Osteocyte (in vitro differentiated cells): Measurements from ENCODE around the gene PI4KA. TPM values are rescaled to one million over a fixed set of nuclear protein-coding genes. Genes with fewer than 3 reads are reported as not detected.

Source experiments
- DNase-seq: peaks from one replicate; pipeline ENCODE4 v3.0.0; 2021; ENCODE audit warnings: mixed read lengths; ENCODE audit not compliant: unreplicated experiment; ENCODE audit errors: extremely low spot score
- H3K27ac Mint-ChIP-seq: one replicate; pipeline ENCODE4 v1.8.0; 2021; ENCODE audit warnings: mild to moderate bottlenecking, mixed read lengths; ENCODE audit not compliant: unreplicated experiment
- H3K27me3 Mint-ChIP-seq: one replicate; pipeline ENCODE4 v1.8.0; 2021; ENCODE audit warnings: mixed read lengths; ENCODE audit not compliant: unreplicated experiment
- H3K36me3 Mint-ChIP-seq: one replicate; pipeline ENCODE4 v1.8.0; 2021; ENCODE audit warnings: mixed read lengths; ENCODE audit not compliant: unreplicated experiment
- H3K4me1 Mint-ChIP-seq: one replicate; pipeline ENCODE4 v1.8.0; 2021; ENCODE audit warnings: mixed read lengths; ENCODE audit not compliant: unreplicated experiment
- H3K4me3 Mint-ChIP-seq: one replicate; pipeline ENCODE4 v1.8.0; 2021; ENCODE audit warnings: mild to moderate bottlenecking, moderate library complexity, mixed read lengths; ENCODE audit not compliant: unreplicated experiment
- H3K9me3 Mint-ChIP-seq: one replicate; pipeline ENCODE4 v1.8.0; 2021; ENCODE audit warnings: mixed read lengths; ENCODE audit not compliant: unreplicated experiment
- total RNA-seq: library from RNA; stranded (reverse); gene quantifications from 2 replicates; pipeline ENCODE4 v1.2.1, GENCODE V29; 2021
- TF ChIP-seq, protein P1 (sequence below): fragments of 200-600 bp; sonication (generic); IDR thresholded peaks from 2 replicates; pipeline ENCODE4 v1.5.0; 2021; ENCODE audit warnings: antibody characterized with exemption, mild to moderate bottlenecking, moderate library complexity

The PI4KA gene
- total RNA-seq, 1 donor from 2014 or later, result 108 TPM

DNA sequence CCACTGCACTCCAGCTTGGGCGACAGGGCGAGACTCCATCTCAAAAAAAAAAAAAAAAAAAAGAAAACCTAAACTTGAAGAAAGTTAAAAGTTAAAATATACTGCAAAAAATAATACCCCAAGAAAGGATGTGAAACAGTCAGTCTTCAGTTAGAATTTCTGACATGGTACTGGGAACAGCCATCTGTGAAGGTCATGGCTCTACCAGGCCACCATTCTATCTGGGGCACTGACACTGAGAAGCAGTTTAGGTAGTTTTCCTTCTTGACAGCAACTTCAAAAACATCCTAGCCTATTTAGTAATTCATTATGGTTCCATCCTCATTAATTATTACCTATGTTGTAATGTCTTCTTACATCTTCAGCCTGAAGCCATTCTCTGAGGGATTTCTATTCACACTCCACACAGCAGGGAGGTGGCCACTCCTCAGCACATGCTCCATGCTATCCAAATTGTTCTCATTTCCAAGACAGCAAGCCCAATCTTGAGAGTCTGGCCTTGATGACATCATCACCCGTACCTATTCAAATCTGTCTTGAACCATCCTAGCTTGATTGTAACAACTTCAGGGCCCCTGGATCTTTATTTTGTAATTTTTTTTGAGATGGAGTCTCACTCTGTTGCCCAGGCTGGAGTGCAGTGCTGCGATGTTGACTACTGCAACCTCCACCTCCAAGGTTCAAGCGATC is 46.5 kb downstream of the PI4KA start:
- H3K9me3 Mint-ChIP-seq, result no peaks in the 10 kb centered on the region
- no peaks in the 10 kb centered on the region for H3K27me3 Mint-ChIP-seq
- TF ChIP-seq, protein P1, sequence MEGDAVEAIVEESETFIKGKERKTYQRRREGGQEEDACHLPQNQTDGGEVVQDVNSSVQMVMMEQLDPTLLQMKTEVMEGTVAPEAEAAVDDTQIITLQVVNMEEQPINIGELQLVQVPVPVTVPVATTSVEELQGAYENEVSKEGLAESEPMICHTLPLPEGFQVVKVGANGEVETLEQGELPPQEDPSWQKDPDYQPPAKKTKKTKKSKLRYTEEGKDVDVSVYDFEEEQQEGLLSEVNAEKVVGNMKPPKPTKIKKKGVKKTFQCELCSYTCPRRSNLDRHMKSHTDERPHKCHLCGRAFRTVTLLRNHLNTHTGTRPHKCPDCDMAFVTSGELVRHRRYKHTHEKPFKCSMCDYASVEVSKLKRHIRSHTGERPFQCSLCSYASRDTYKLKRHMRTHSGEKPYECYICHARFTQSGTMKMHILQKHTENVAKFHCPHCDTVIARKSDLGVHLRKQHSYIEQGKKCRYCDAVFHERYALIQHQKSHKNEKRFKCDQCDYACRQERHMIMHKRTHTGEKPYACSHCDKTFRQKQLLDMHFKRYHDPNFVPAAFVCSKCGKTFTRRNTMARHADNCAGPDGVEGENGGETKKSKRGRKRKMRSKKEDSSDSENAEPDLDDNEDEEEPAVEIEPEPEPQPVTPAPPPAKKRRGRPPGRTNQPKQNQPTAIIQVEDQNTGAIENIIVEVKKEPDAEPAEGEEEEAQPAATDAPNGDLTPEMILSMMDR, result no peak
- H3K36me3 Mint-ChIP-seq, result peaks cover 60% of the 10 kb centered on the region
- no peak for DNase-seq
- no peak overlapping the region for H3K4me3 Mint-ChIP-seq
- H3K4me1 Mint-ChIP-seq, result peaks cover 9% of the 10 kb centered on the region
- H3K27ac Mint-ChIP-seq, result no peak overlapping the region

GRCh38 chr22:20811171-20811570 is 47.4 kb downstream of the PI4KA start:
- DNase-seq, result no peak
- Mint-ChIP-seq H3K4me1 (peaks cover 10% of the 10 kb centered on the region), H3K27ac (no peak overlapping the region), H3K4me3 (no peak overlapping the region), H3K36me3 (peaks cover 58% of the 10 kb centered on the region), H3K9me3 (no peaks in the 10 kb centered on the region), H3K27me3 (no peaks in the 10 kb centered on the region)
- TF ChIP-seq, protein P1, result no peak

DNA sequence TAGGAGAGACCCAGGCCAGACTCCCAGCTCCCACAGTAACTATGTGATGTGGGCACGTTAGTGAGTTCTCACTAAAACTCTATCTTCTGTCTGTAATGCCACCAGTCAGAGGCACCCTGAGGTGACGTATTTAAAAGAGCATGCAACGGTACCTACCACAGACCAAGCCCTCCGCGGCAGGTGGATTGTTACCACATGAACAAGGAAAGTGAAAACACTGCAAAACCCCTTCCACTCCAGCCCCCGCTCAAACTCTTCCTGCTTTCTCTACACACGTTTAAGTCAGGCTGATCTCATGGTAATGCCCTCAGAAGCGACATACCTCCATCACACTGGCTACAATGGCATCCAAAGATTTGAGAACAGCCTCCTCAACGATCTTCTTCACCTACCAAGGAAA is 48.0 kb downstream of the PI4KA start:
- Mint-ChIP-seq H3K4me3 (no peak overlapping the region), H3K36me3 (peaks cover 60% of the 10 kb centered on the region), H3K9me3 (no peaks in the 10 kb centered on the region), H3K27ac (no peak overlapping the region), H3K4me1 (peaks cover 15% of the 10 kb centered on the region), H3K27me3 (no peaks in the 10 kb centered on the region)
- DNase-seq, result no peak
- TF ChIP-seq, protein P1, result no peak

GRCh38 chr22:20809538-20810185 is 48.9 kb downstream of the PI4KA start:
- Mint-ChIP-seq H3K27me3 (no peaks in the 10 kb centered on the region), H3K36me3 (peaks cover 63% of the 10 kb centered on the region), H3K27ac (no peak overlapping the region), H3K9me3 (no peaks in the 10 kb centered on the region), H3K4me3 (no peak overlapping the region), H3K4me1 (peaks cover 15% of the 10 kb centered on the region)
- no peak for DNase-seq
- TF ChIP-seq, protein P1, result no peak

- TF ChIP-seq, protein P1, result no peak
- peaks cover 15% of the 10 kb centered on the region for H3K4me1 Mint-ChIP-seq
- H3K27me3 Mint-ChIP-seq, result no peaks in the 10 kb centered on the region
- no peak overlapping the region for H3K4me3 Mint-ChIP-seq
- H3K27ac Mint-ChIP-seq, result no peak overlapping the region
- no peak for DNase-seq
- no peaks in the 10 kb centered on the region for H3K9me3 Mint-ChIP-seq
- peaks cover 66% of the 10 kb centered on the region for H3K36me3 Mint-ChIP-seq
These were observed 49.8 kb downstream of the PI4KA start for GRCh38 chr22:20808844-20809243.
